Activated B cell treated with CpG ODN at 0.5 μM for 24 hours (primary cell): ENCODE measurements around the gene SLC14A1. TPM values are rescaled to one million over a fixed set of nuclear protein-coding genes. Genes with fewer than 3 reads are reported as not detected.

Source experiments
- ATAC-seq: fragments of 200-7000 bp; cut with Tn5 transposase; one replicate; pipeline ENCODE4 v1.10.0; 2021; ENCODE audit warnings: low read depth, mild to moderate bottlenecking, moderate library complexity
- CTCF ChIA-PET: fragments of 350-600 bp; sonication (Branson Sonifier 250); formaldehyde crosslinking; loops from one replicate; lab custom pipeline; 2021; ENCODE audit warnings: antibody characterized with exemption; lab: Charles Lee
- POLR2A ChIA-PET: fragments of 350-600 bp; sonication (Branson Sonifier 250); formaldehyde crosslinking; loops from one replicate; lab custom pipeline; 2021; ENCODE audit warnings: antibody characterized with exemption; lab: Charles Lee
- DNase-seq: peaks from one replicate; pipeline ENCODE4 v3.0.0; 2022
- H3K27ac Mint-ChIP-seq: one replicate; pipeline ENCODE4 v1.8.0; 2020; ENCODE audit warnings: mixed read lengths
- H3K27me3 Mint-ChIP-seq: one replicate; pipeline ENCODE4 v1.8.0; 2021; ENCODE audit warnings: mixed read lengths
- H3K36me3 Mint-ChIP-seq: one replicate; pipeline ENCODE4 v1.8.0; 2021; ENCODE audit warnings: low read depth, mixed read lengths
- H3K4me1 Mint-ChIP-seq: one replicate; pipeline ENCODE4 v1.8.0; 2021; ENCODE audit warnings: mixed read lengths
- H3K4me3 Mint-ChIP-seq: one replicate; pipeline ENCODE4 v1.8.0; 2020; ENCODE audit warnings: mild to moderate bottlenecking, mixed read lengths
- H3K9me3 Mint-ChIP-seq: one replicate; pipeline ENCODE4 v1.8.0; 2020; ENCODE audit warnings: mixed read lengths
- intact Hi-C: fragments of 100-400 bp; cut with micrococcal nuclease; formaldehyde crosslinking; loops from one replicate; pipeline ENCODE4 v1.15.1; 2024
- total RNA-seq: library from RNA; stranded (reverse); gene quantifications from 2 replicates; pipeline ENCODE4 v1.2.3, GENCODE V29; 2022
- TF ChIP-seq, protein P1 (sequence below): fragments of 200-600 bp; IDR thresholded peaks from one replicate; pipeline ENCODE4 v1.8.0; 2022; ENCODE audit warnings: antibody characterized with exemption, mild to moderate bottlenecking

The SLC14A1 gene
- total RNA-seq, 1 donor from 2014 or later = 2.0 TPM

DNA sequence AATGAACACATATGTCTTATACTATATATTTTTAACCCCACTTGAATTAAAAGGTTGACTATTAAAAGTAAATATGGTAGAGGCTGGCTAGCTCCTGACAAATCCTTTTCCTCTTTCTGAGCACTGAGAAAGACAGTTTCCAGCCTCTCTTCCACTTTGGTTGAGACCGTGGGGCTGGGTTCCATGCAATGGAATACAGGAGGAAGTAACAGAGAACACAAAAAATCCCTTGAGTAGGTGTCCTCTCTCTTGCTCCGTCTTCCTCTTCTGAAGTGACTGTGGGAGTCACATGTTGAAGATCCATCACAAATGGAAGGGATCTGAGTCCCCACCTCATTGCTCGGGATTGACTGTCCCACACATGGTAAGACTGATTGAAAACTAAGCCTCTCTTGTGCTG is 64.9 kb downstream of the SLC14A1 start:
- DNase-seq (no peak), ATAC-seq (no peak)
- intact Hi-C loops = no loop called here
- Mint-ChIP-seq H3K4me3 (no peak overlapping the region), H3K27ac (no peak overlapping the region), H3K27me3 (no peaks in the 10 kb centered on the region), H3K36me3 (no peaks in the 10 kb centered on the region), H3K4me1 (no peaks in the 10 kb centered on the region), H3K9me3 (no peaks in the 10 kb centered on the region)
- ChIA-PET POLR2A (no interaction called here), CTCF (no interaction called here)
- TF ChIP-seq, protein P1, sequence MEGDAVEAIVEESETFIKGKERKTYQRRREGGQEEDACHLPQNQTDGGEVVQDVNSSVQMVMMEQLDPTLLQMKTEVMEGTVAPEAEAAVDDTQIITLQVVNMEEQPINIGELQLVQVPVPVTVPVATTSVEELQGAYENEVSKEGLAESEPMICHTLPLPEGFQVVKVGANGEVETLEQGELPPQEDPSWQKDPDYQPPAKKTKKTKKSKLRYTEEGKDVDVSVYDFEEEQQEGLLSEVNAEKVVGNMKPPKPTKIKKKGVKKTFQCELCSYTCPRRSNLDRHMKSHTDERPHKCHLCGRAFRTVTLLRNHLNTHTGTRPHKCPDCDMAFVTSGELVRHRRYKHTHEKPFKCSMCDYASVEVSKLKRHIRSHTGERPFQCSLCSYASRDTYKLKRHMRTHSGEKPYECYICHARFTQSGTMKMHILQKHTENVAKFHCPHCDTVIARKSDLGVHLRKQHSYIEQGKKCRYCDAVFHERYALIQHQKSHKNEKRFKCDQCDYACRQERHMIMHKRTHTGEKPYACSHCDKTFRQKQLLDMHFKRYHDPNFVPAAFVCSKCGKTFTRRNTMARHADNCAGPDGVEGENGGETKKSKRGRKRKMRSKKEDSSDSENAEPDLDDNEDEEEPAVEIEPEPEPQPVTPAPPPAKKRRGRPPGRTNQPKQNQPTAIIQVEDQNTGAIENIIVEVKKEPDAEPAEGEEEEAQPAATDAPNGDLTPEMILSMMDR = no peak

DNA sequence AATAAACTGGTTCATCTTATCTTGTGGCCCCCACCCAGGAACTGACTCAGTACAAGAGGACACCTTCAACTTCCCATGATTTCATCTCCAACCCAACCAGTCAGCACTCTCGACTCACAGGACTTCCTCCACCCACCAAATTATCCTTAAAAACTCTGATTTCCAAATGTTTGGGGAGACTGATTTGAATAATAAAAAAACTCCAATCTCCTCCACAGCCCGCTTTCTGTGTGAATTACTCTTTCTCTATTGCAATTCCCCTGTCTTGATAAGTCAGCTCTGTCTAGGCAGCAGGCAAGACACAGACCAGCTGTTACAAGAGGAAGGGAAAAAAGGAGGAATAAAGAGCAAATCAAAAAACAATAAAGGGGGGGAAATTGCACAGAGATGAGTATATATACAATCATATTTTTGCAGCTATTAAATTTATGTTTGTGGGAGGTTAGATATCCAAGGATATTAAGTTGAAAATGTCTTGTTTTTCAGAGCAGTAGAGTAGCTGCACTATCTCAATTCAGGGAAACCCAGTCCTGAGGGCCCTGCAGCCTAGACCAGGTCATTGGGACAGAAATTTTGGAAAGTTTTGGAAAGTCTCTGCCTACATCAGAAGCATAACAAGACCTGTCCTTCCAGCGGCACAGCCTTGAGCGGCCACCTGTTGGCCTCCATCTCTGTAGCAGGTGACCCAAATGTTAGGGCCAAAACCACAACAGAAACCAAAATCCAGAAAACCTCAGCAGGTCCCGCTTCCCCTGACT is 68.7 kb downstream of the SLC14A1 start:
- TF ChIP-seq, protein P1 = no peak
- DNase-seq (no peak), ATAC-seq (no peak)
- ChIA-PET CTCF (no interaction called here), POLR2A (interaction anchor here (0.6 kb wide), 1 partner anchor 16 kb away, joined by 5 read pairs; no protein-coding TSS in a partner anchor)
- intact Hi-C loops = no loop called here
- Mint-ChIP-seq H3K36me3 (no peaks in the 10 kb centered on the region), H3K4me1 (no peaks in the 10 kb centered on the region), H3K27ac (no peak overlapping the region), H3K9me3 (no peaks in the 10 kb centered on the region), H3K27me3 (no peaks in the 10 kb centered on the region), H3K4me3 (no peak overlapping the region)

DNA sequence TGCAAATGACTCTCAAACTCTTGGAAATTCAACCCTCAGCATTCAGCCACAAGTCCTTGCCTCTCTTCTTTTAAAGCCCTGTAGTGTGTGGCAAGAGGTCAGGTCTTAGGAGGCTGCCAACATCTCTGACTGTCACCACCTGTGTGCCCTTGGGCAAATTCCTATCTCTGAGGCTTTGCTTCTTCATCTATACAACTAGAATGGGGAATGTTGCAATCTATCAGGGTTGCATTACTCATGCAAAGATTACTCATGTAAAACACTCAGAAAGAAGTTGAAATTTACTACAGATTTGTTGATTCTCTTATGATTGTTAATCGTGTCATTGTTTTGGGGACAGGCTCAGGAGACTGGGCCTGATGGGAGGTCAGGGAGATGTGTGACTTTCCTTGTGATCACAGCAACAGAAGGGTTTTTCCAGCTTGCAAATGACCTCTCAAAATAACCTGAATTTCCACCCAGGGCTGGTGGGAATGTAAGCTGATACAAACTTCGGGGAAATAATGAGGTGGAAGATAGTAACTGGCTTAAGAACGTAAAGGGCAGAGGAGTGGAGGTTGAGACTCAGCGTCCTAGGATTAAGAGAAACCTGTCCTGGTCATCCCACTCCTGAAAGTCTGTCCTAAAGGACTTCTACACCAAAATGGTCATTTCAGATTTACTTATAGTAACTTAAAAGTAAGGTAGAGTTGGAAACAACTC is 69.4 kb downstream of the SLC14A1 start:
- H3K36me3 Mint-ChIP-seq = no peaks in the 10 kb centered on the region
- intact Hi-C loops = no loop called here
- ChIA-PET CTCF (no interaction called here), POLR2A (no interaction called here)
- no peak overlapping the region for H3K27ac Mint-ChIP-seq
- H3K27me3 Mint-ChIP-seq = peaks cover 1% of the 10 kb centered on the region
- no peak overlapping the region for H3K4me3 Mint-ChIP-seq
- TF ChIP-seq, protein P1 = no peak
- H3K9me3 Mint-ChIP-seq = no peaks in the 10 kb centered on the region
- DNase-seq (no peak), ATAC-seq (no peak)
- H3K4me1 Mint-ChIP-seq = no peaks in the 10 kb centered on the region

DNA sequence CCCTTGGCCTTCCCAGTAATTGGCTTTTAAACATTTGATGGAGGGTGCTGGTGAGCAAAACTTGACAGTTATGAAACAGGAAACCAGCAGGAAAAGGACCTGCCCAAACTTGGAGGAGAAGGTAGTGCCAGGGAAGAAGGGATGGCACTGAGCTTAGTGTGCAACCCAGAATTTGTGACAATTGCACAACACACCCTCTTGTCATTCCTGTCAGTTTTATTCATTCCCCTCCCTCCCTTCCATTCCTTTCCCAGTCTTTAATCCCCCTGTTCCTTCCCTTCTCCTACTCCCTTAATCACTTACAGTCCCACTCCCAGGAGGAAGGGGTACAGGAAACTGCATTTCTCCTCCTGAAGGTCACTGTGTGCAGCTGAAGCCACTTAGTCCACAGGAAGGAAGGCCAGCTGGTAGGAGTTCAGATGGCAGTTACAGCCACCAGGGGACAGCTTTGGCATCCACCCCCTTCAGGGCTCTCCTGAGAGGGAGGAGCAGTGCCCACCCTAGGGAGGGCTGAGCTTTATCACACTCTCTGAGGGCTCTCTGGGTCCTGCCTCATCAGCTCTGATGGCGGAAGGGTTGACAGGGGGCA is 77.5 kb downstream of the SLC14A1 start:
- intact Hi-C loops = no loop called here
- TF ChIP-seq, protein P1 = no peak
- ATAC-seq = no peak

More for the DNA sequence above, 77.5 kb downstream of the SLC14A1 start:
- no peak for DNase-seq
- H3K36me3 Mint-ChIP-seq = no peaks in the 10 kb centered on the region
- H3K27me3 Mint-ChIP-seq = peaks cover 14% of the 10 kb centered on the region
- H3K4me3 Mint-ChIP-seq = no peak overlapping the region
- H3K9me3 Mint-ChIP-seq = peaks cover 12% of the 10 kb centered on the region
- ChIA-PET POLR2A (interaction anchor here (0.6 kb wide), 1 partner anchor 29 kb away, joined by 4 read pairs; no protein-coding TSS in a partner anchor), CTCF (no interaction called here)
- no peak overlapping the region for H3K27ac Mint-ChIP-seq
- no peaks in the 10 kb centered on the region for H3K4me1 Mint-ChIP-seq

Other genes starting within 250 kb of the SLC14A1 start
- gene SLC14A2, start 108.7 kb upstream of the SLC14A1 start, total RNA-seq = not detected in 2 replicates
- gene SIGLEC15, start 101.5 kb downstream of the SLC14A1 start, total RNA-seq = not detected in 2 replicates
- 34.2 and 38.3 TPM in 2 replicates for gene EPG5, start 243.1 kb downstream of the SLC14A1 start, total RNA-seq